ENCODE results near the gene GNAT3. TPM values are rescaled to one million over a fixed set of nuclear protein-coding genes. Genes with fewer than 3 reads are reported as not detected.

GNAT3 gene
- total RNA-seq, 1 donor from 2014 or later, result not detected

GRCh38 chr7:80532153-80532552, 20.3 kb upstream of the GNAT3 start:
- no peak overlapping the region for H3K27ac Mint-ChIP-seq (ENCODE audit: unreplicated experiment)
- no peaks in the 10 kb centered on the region for H3K36me3 Mint-ChIP-seq (ENCODE audit: unreplicated experiment)
- no peak overlapping the region for H3K4me3 Mint-ChIP-seq (ENCODE audit: unreplicated experiment)
- DNase-seq (ENCODE audit: extremely low spot score, unreplicated experiment), result no peak
- no peaks in the 10 kb centered on the region for H3K27me3 Mint-ChIP-seq (ENCODE audit: unreplicated experiment)
- TF ChIP-seq CTCF (IDR thresholded peaks at IDR 0.05), result no peak
- H3K4me1 Mint-ChIP-seq (ENCODE audit: unreplicated experiment), result peaks cover 5% of the 10 kb centered on the region
- H3K9me3 Mint-ChIP-seq (ENCODE audit: unreplicated experiment), result peaks cover 13% of the 10 kb centered on the region

GRCh38 chr7:80530136-80530535, 18.3 kb upstream of the GNAT3 start:
- Mint-ChIP-seq H3K4me1 (ENCODE audit: unreplicated experiment) (peaks cover 5% of the 10 kb centered on the region), H3K9me3 (ENCODE audit: unreplicated experiment) (peaks cover 13% of the 10 kb centered on the region), H3K27ac (ENCODE audit: unreplicated experiment) (no peak overlapping the region), H3K27me3 (ENCODE audit: unreplicated experiment) (no peaks in the 10 kb centered on the region), H3K4me3 (ENCODE audit: unreplicated experiment) (no peak overlapping the region), H3K36me3 (ENCODE audit: unreplicated experiment) (no peaks in the 10 kb centered on the region)
- no peak for DNase-seq (ENCODE audit: extremely low spot score, unreplicated experiment)
- no peak for TF ChIP-seq CTCF (IDR thresholded peaks at IDR 0.05)

GRCh38 chr7:80529362-80529761, 17.5 kb upstream of the GNAT3 start:
- Mint-ChIP-seq H3K27me3 (ENCODE audit: unreplicated experiment) (no peaks in the 10 kb centered on the region), H3K36me3 (ENCODE audit: unreplicated experiment) (no peaks in the 10 kb centered on the region), H3K27ac (ENCODE audit: unreplicated experiment) (no peak overlapping the region), H3K9me3 (ENCODE audit: unreplicated experiment) (peaks cover 13% of the 10 kb centered on the region), H3K4me1 (ENCODE audit: unreplicated experiment) (peaks cover 5% of the 10 kb centered on the region), H3K4me3 (ENCODE audit: unreplicated experiment) (no peak overlapping the region)
- no peak for TF ChIP-seq CTCF (IDR thresholded peaks at IDR 0.05)
- DNase-seq (ENCODE audit: extremely low spot score, unreplicated experiment), result no peak

- H3K4me3 Mint-ChIP-seq (ENCODE audit: unreplicated experiment), result no peak overlapping the region
- no peak for TF ChIP-seq CTCF (IDR thresholded peaks at IDR 0.05)
Observed at GRCh38 chr7:80528689-80529088, 16.8 kb upstream of the GNAT3 start.

GRCh38 chr7:80526472-80526871, 14.6 kb upstream of the GNAT3 start:
- DNase-seq (ENCODE audit: extremely low spot score, unreplicated experiment), result no peak
- H3K4me1 Mint-ChIP-seq (ENCODE audit: unreplicated experiment), result peaks cover 5% of the 10 kb centered on the region
- no peak overlapping the region for H3K4me3 Mint-ChIP-seq (ENCODE audit: unreplicated experiment)
- TF ChIP-seq CTCF (IDR thresholded peaks at IDR 0.05), result no peak
- H3K9me3 Mint-ChIP-seq (ENCODE audit: unreplicated experiment), result peaks cover 13% of the 10 kb centered on the region
- H3K27me3 Mint-ChIP-seq (ENCODE audit: unreplicated experiment), result no peaks in the 10 kb centered on the region
- H3K36me3 Mint-ChIP-seq (ENCODE audit: unreplicated experiment), result no peaks in the 10 kb centered on the region
- no peak overlapping the region for H3K27ac Mint-ChIP-seq (ENCODE audit: unreplicated experiment)

More at GRCh38 chr7:80528689-80529088, 16.8 kb upstream of the GNAT3 start:
- Mint-ChIP-seq H3K9me3 (ENCODE audit: unreplicated experiment) (peaks cover 13% of the 10 kb centered on the region), H3K4me1 (ENCODE audit: unreplicated experiment) (peaks cover 5% of the 10 kb centered on the region), H3K27me3 (ENCODE audit: unreplicated experiment) (no peaks in the 10 kb centered on the region), H3K36me3 (ENCODE audit: unreplicated experiment) (no peaks in the 10 kb centered on the region), H3K27ac (ENCODE audit: unreplicated experiment) (no peak overlapping the region)
- DNase-seq (ENCODE audit: extremely low spot score, unreplicated experiment), result no peak

All from osteocyte (in vitro differentiated cells).